Measurements from ENCODE around the gene CACNA1B.
A peak's percentile ranks its signal among the peaks of the same experiment; 100 is the strongest.

The CACNA1B gene

DNA sequence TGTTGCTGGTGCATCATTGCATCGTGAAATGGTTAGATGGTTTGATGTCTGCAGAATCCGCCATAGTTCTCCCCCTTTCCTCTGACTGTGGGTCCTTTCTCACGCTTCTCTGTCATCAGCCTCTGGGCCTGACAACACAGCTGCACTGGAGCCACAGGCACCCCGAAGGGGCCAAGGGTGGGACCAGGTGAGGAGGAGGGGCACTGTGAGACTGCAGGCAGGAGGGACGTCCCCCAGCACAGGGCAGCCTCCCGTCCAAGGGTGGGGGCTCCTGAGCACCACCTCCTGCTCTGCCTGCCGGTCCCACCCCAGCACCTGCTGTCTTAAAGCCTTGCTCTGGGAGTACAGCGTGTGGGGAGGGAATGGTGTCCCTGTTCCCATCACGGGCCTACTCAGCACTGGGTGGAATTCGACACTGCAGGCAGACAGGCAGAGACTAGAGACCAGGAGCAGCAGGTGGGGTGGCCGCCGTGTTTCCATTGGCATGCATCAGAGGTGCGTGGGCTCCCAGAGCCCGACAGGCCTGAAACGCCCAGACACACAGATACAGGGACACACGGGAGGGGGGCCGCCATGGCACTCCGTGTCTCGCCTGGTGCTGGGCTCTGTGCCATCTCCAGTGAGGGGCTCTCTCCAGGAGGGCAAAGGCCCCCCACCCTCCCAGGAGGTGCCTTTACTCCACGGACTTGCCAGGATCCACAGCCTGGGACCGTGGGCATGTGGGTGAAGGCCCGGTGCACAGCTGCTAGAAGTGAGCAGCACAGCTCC, 15.0 kb downstream of the CACNA1B start:
- no peak overlapping the region for H3K9ac ChIP-seq
- H4K20me1 ChIP-seq, result peaks cover 0 to 12% (median 0%) of the 10 kb centered on the region in 11 experiments; a peak in 2 of 22 replicates
- H3K27ac ChIP-seq, result no peak overlapping the region
- H3K36me3 ChIP-seq, result no peaks in the 10 kb centered on the region
- H3K4me1 ChIP-seq, result no peaks in the 10 kb centered on the region
- no peaks in the 10 kb centered on the region for H3K9me3 ChIP-seq (replicated peaks in 1 of 11)
- TF ChIP-seq Cebpa-rat (IDR thresholded peaks at IDR 0.05), result no peak
- H3K4me3 ChIP-seq, result no peak overlapping the region
- H3K27me3 ChIP-seq, result no peaks in the 10 kb centered on the region
- no peak overlapping the region for H3K4me2 ChIP-seq

DNA sequence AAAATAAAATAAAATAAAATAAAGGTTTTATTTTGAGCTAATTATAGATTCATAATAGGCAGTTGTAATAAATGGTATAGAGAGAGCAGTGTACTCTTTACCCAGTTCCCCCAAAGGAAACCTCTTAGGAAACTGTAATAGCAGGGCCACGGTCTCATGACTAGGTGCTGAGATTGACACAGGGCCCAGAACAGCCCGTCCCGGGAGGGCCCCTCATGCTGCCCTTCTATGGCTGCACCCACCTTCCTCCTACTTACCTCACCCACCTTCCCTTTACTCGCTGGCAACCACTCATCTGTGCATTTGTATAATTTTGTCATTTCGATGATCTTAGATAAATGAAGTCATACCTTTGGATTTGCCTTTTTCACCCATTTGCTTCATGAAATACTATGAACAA, 16.1 kb downstream of the CACNA1B start:
- Histone ChIP-seq H3K27me3 (no peaks in the 10 kb centered on the region), H3K27ac (no peak overlapping the region), H3K4me2 (no peak overlapping the region), H4K20me1 (peaks cover 0 to 12% (median 0%) of the 10 kb centered on the region in 11 experiments; a peak in 2 of 22 replicates), H3K9ac (no peak overlapping the region), H3K9me3 (replicated peaks in 1 of 11) (no peaks in the 10 kb centered on the region), H3K36me3 (no peaks in the 10 kb centered on the region), H3K4me1 (no peaks in the 10 kb centered on the region), H3K4me3 (no peak overlapping the region)
- no peak for TF ChIP-seq Cebpa-rat (IDR thresholded peaks at IDR 0.05)

- Histone ChIP-seq H3K4me1 (peaks cover 0 to 15% (median 9%) of the 10 kb centered on the region in 10 experiments; a peak in 12 of 20 replicates), H3K27ac (no peak overlapping the region), H3K9me3 (replicated peaks in 1 of 11) (peaks cover 7 to 13% (median 9%) of the 10 kb centered on the region in 11 experiments; a peak in 12 of 22 replicates), H3K27me3 (no peaks in the 10 kb centered on the region), H3K9ac (no peak overlapping the region), H4K20me1 (no peaks in the 10 kb centered on the region; a peak in 1 of 22 replicates), H3K4me2 (no peak overlapping the region), H3K4me3 (no peak overlapping the region), H3K36me3 (no peaks in the 10 kb centered on the region)
- TF ChIP-seq Cebpa-rat (IDR thresholded peaks at IDR 0.05), result no peak
Observed at GRCh38 chr9:137899551-137900360, 22.2 kb downstream of the CACNA1B start.

- H3K27ac ChIP-seq, result no peak overlapping the region
- no peaks in the 10 kb centered on the region; a peak in 1 of 22 replicates for H4K20me1 ChIP-seq
- H3K4me2 ChIP-seq, result no peak overlapping the region
- H3K36me3 ChIP-seq, result no peaks in the 10 kb centered on the region
- H3K9ac ChIP-seq, result no peak overlapping the region
- peaks cover 7 to 13% (median 9%) of the 10 kb centered on the region in 11 experiments; a peak in 12 of 22 replicates for H3K9me3 ChIP-seq (replicated peaks in 1 of 11)
- peaks cover 0 to 15% (median 9%) of the 10 kb centered on the region in 10 experiments; a peak in 12 of 20 replicates for H3K4me1 ChIP-seq
- H3K27me3 ChIP-seq, result no peaks in the 10 kb centered on the region
- H3K4me3 ChIP-seq, result no peak overlapping the region
- TF ChIP-seq Cebpa-rat (IDR thresholded peaks at IDR 0.05), result no peak
Observed at GRCh38 chr9:137900584-137901310, 23.2 kb downstream of the CACNA1B start.

DNA sequence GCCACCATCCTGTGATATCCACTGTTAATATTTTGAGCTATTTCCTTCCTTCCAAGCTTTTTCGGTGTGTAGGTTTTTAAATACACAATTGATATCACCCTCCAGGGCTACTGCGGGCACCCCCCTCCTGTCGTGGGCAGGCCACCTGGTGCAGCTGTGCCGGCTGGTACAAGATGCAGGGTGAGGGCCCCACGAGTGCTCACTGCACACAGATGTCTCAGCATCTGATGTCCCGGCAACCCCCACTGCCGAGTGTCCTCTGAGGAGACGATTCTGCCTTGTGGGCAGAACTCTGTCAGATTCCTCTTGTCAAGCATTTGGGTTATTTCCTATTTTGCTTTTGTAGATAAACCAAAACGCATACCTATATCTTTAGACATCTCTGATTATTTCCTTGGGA, 25.1 kb downstream of the CACNA1B start:
- TF ChIP-seq Cebpa-rat (IDR thresholded peaks at IDR 0.05), result no peak
- H3K27ac ChIP-seq, result no peak overlapping the region
- peak overlapping the region in 8 of 11 experiments; percentile 26 to 65 (median 50); a peak in 12 of 22 replicates for H3K4me2 ChIP-seq
- H3K27me3 ChIP-seq, result no peaks in the 10 kb centered on the region
- H3K9me3 ChIP-seq (replicated peaks in 1 of 11), result peaks cover 7 to 13% (median 9%) of the 10 kb centered on the region in 11 experiments; a peak in 12 of 22 replicates
- H3K4me3 ChIP-seq, result no peak overlapping the region
- no peak overlapping the region for H3K9ac ChIP-seq
- H3K36me3 ChIP-seq, result no peaks in the 10 kb centered on the region
- H4K20me1 ChIP-seq, result no peaks in the 10 kb centered on the region; a peak in 1 of 22 replicates
- H3K4me1 ChIP-seq, result peaks cover 0 to 15% (median 9%) of the 10 kb centered on the region in 10 experiments; a peak in 12 of 20 replicates

DNA sequence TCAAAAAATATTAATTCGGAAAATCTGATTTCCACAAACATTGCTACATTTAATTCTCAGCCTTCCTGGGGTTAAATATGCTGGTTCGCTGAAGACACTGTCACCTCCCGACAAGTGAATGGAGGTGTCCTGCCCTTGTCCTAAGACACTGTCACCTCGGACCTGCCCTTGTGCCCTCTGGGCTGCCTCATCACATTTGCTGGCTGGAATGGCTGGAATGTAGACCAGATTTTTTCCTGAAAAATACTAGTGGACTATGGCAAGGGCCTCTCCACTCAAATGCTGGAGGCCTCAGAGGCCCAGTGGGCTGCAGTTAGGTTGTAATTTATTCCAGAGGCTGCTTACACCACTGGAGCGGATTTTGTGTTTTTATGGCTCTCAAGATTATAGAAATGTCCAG, 28.2 kb downstream of the CACNA1B start:
- Histone ChIP-seq H3K4me2 (no peak overlapping the region), H3K4me1 (peaks cover 0 to 15% (median 9%) of the 10 kb centered on the region in 10 experiments; a peak in 12 of 20 replicates), H4K20me1 (no peaks in the 10 kb centered on the region), H3K27me3 (no peaks in the 10 kb centered on the region), H3K36me3 (no peaks in the 10 kb centered on the region), H3K9me3 (replicated peaks in 1 of 11) (peaks cover 7 to 13% (median 9%) of the 10 kb centered on the region in 11 experiments; a peak in 12 of 22 replicates), H3K27ac (no peak overlapping the region), H3K9ac (no peak overlapping the region), H3K4me3 (no peak overlapping the region)
- no peak for TF ChIP-seq Cebpa-rat (IDR thresholded peaks at IDR 0.05)

DNA sequence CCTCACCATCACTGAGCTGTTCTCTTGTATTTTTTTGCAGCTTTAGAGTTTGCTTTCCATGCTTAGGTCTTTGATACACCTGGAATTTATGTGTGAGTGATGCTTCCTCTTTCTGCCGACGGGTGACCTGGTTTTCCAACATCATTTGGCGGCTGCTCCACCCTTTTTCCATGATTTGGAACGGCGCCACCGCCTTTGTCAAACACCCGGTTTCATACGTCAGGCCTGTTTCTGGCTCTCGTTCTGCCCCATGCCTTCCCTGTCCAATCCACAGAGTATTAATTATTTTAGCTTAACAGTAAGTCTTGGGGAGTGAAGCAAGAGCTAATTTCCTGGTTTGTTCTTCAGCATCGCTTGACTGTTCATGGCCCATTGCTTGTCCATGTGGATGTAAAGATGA, 30.2 kb downstream of the CACNA1B start:
- Histone ChIP-seq H4K20me1 (no peaks in the 10 kb centered on the region), H3K36me3 (no peaks in the 10 kb centered on the region), H3K4me3 (no peak overlapping the region), H3K9ac (no peak overlapping the region), H3K4me2 (no peak overlapping the region), H3K27me3 (no peaks in the 10 kb centered on the region), H3K9me3 (replicated peaks in 1 of 11) (0 out of 22 replicates have a peak, but pooled peaks cover 0 to 2% (median 0%) of the 10 kb centered on the region in 11 experiments), H3K27ac (no peak overlapping the region), H3K4me1 (peaks cover 0 to 6% (median 3%) of the 10 kb centered on the region in 10 experiments; a peak in 11 of 20 replicates)
- no peak for TF ChIP-seq Cebpa-rat (IDR thresholded peaks at IDR 0.05)

DNA sequence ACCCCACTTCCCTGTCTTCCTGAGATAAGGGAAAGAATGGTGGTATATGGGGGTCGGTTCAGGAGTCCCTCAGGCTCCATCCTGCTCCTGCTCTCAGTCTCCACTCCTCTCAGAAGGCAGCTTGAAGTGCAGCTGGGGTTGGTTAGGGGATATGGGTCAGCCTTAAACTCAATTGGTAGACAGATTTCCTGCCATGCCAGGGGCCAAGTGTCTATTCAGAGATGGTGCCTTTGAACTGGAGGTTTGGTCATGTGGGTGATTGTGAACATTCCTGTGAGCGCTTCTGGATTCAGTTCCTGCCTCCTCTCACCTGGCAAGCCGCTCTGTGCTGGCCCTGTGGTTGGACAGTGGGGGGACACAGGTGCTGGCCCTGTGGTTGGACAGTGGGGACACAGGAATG, 35.1 kb downstream of the CACNA1B start:
- no peak for TF ChIP-seq Cebpa-rat (IDR thresholded peaks at IDR 0.05)
- Histone ChIP-seq H3K9me3 (replicated peaks in 1 of 11) (no peaks in the 10 kb centered on the region), H3K4me1 (no peaks in the 10 kb centered on the region), H4K20me1 (no peaks in the 10 kb centered on the region; a peak in 1 of 22 replicates), H3K36me3 (no peaks in the 10 kb centered on the region), H3K4me2 (no peak overlapping the region), H3K9ac (no peak overlapping the region), H3K27me3 (no peaks in the 10 kb centered on the region), H3K4me3 (no peak overlapping the region), H3K27ac (no peak overlapping the region)

DNA sequence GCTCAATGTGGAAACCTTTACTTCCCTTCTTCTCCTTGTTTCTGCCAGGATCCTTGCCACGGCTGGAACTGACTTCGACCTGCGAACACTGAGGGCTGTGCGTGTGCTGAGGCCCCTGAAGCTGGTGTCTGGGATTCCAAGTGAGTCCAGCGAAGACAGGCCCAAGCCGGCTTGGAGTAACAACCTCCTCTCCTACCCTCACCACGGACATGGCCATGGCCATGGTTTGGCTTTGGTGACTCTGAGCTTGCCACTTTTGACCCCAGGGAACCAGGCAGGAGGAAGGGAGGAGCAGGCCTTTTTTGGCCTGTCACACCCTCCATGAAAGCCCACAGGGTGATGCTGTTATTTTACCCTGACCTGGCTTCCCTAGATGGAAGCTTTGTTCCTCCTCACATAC, 35.5 kb downstream of the CACNA1B start:
- H3K4me2 ChIP-seq, result no peak overlapping the region
- no peak for TF ChIP-seq Cebpa-rat (IDR thresholded peaks at IDR 0.05)
- no peaks in the 10 kb centered on the region for H3K36me3 ChIP-seq
- H3K27me3 ChIP-seq, result no peaks in the 10 kb centered on the region
- no peak overlapping the region for H3K4me3 ChIP-seq
- no peak overlapping the region for H3K27ac ChIP-seq
- no peaks in the 10 kb centered on the region; a peak in 1 of 22 replicates for H4K20me1 ChIP-seq
- no peaks in the 10 kb centered on the region for H3K4me1 ChIP-seq
- H3K9ac ChIP-seq, result no peak overlapping the region
- no peaks in the 10 kb centered on the region for H3K9me3 ChIP-seq (replicated peaks in 1 of 11)

Data from BLaER1 treated with 17β-estradiol and CSF1 and Interleukin-3, amounts not matched to agents 10 nM and 100 nM (cell line).